ENCODE measurements around the gene EDN3. TPM values are rescaled to one million over a fixed set of nuclear protein-coding genes. Genes with fewer than 3 reads are reported as not detected.

Gene EDN3
- total RNA-seq, 1 donor = not detected

- DNase-seq (ENCODE audit: low read depth) = no peak
- no peak for TF ChIP-seq CTCF (IDR thresholded peaks at IDR 0.05; ENCODE audit: insufficient read depth, low read length)
- no peak overlapping the region for H3K4me3 ChIP-seq (ENCODE audit: low read depth, low read length)
These were observed 59.7 kb downstream of the EDN3 start for GRCh38 chr20:59359906-59360725.

- no peak for TF ChIP-seq CTCF (IDR thresholded peaks at IDR 0.05; ENCODE audit: insufficient read depth, low read length)
- no peak for DNase-seq (ENCODE audit: low read depth)
- no peak overlapping the region for H3K4me3 ChIP-seq (ENCODE audit: low read depth, low read length)
These were observed 60.5 kb downstream of the EDN3 start for GRCh38 chr20:59360934-59361333.

- no peak overlapping the region for H3K4me3 ChIP-seq (ENCODE audit: low read depth, low read length)
- no peak for TF ChIP-seq CTCF (IDR thresholded peaks at IDR 0.05; ENCODE audit: insufficient read depth, low read length)
- no peak for DNase-seq (ENCODE audit: low read depth)
These were observed 61.0 kb downstream of the EDN3 start for GRCh38 chr20:59361411-59361810.

- TF ChIP-seq CTCF (IDR thresholded peaks at IDR 0.05; ENCODE audit: insufficient read depth, low read length) = no peak
- no peak overlapping the region for H3K4me3 ChIP-seq (ENCODE audit: low read depth, low read length)
- DNase-seq (ENCODE audit: low read depth) = no peak
These were observed 62.7 kb downstream of the EDN3 start for GRCh38 chr20:59363101-59363500.

GRCh38 chr20:59364611-59365010, 64.2 kb downstream of the EDN3 start:
- no peak overlapping the region for H3K4me3 ChIP-seq (ENCODE audit: low read depth, low read length)
- no peak for TF ChIP-seq CTCF (IDR thresholded peaks at IDR 0.05; ENCODE audit: insufficient read depth, low read length)
- DNase-seq (ENCODE audit: low read depth) = no peak

GRCh38 chr20:59365611-59366285, 65.3 kb downstream of the EDN3 start:
- no peak for TF ChIP-seq CTCF (IDR thresholded peaks at IDR 0.05; ENCODE audit: insufficient read depth, low read length)
- no peak for DNase-seq (ENCODE audit: low read depth)

More at GRCh38 chr20:59365611-59366285, 65.3 kb downstream of the EDN3 start:
- H3K4me3 ChIP-seq (ENCODE audit: low read depth, low read length) = no peak overlapping the region
